Measurements from ENCODE around the gene ITGA5.
A peak's percentile ranks its signal among the peaks of the same experiment; 100 is the strongest.

Gene ITGA5

DNA sequence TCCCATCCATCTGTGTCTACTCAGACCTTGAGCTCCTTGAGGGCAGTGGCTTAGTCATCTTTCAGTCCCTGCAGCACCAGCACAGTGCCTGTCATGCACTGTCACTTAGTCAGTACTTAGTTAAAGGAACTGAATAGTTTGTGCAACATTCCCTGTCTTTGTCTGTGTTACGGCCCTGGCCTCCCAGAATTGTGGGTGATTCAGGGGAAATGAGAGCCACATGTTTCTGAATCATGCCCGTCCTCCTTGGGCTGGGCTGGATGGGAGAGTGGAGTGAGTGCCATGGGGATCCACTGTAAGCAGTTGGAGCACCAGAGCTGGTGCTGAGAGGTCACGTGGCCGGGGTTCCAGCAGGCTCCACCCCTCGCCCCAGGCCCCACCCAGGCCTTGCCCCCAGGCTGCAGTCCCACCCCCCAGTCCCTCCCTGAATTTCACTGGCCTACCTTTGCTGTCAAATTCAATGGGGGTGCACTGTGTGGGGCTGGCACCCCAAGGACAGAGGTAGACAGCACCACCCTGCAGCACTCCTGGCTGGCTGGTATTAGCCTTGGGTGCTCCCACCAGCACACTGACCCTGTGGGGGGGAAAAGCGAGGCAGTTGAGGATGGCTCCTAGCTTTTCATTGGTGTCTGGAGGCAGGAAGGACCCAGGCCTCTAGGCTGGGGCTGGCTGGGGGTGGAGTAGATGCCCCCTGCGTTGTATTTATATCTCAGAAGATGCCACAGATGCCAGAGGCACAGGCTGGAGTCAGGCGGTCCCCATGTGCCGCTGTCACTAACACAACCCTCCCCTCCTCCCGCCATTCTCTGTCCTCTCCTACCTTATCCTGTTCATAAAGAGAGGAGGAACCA, 7.5 kb downstream of the ITGA5 start:
- DNase-seq (ENCODE audit: low spot score), result no peak

DNA sequence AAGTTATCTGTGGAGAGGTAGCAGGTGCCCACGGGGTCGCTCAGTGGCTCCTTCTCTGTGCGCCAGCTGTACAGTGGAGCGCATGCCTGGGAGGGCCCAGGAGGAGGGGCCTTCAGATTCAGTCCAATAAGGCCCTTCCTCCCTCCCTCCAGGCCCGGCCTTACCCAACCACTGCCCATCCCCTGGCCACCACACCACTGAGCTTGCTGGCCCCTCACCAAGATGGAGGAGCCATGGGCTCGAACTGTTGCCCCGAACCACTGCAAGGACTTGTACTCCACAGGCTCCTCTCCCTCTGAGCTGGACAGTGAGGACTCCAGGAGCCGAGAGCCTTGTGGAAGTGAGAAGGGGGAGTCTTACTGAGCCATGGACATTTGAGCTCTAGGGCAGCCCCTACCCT, 9.8 kb downstream of the ITGA5 start:
- no peak for DNase-seq (ENCODE audit: low spot score)

DNA sequence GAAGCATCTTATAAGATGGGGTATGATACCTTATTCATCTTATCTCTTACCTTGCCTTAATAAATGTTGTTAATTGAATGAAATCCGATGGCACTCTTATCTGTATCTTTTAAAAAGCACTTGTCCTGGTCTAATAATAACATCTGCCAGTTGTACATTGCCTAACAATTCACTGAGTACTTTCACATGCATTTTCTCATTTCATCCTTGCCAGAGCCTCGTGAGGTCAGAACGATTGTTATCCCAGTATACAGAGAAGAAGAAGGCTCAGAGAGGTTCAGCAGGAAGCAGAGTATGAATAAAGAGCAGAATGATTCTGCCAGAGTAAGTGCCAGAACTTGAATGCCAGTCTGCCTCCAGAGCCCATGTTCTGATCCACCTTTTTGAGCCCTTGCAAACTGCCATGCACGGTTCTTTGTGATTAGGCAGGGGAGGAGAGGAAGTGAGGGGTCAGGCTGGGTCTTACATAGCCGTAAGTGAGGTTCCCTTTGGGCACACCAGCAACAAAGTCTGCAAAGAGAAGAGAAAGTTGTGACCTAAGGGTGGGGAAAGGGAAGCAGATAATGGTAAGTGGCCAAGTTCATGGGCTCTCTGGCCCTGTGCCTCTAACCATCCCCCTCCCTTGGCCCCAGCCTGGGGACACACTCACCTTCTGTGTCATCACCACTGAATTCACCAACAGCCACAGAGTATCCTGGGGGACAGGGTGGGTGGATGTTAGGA, 11.7 kb downstream of the ITGA5 start:
- DNase-seq (ENCODE audit: low spot score), result no peak

DNA sequence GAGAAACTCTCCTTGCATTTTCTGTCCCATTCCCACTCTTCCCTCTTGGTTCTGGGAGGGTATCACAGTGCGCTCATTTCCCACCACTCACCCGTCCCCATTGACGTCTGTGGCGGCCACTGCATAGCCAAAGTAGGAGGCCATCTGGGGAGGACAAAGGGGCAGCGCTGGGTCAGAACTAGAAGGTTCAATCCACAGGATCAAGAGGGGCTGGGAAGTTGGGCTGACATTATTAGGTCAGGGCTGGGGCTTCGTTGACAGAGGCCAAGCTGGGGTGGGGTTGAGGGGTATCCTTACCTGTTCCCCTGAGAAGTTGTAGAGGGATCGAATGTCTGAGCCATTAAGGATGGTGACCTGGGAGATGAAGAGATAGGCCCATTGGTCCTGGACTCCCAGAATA, 13.5 kb downstream of the ITGA5 start:
- DNase-seq (ENCODE audit: low spot score), result no peak

DNA sequence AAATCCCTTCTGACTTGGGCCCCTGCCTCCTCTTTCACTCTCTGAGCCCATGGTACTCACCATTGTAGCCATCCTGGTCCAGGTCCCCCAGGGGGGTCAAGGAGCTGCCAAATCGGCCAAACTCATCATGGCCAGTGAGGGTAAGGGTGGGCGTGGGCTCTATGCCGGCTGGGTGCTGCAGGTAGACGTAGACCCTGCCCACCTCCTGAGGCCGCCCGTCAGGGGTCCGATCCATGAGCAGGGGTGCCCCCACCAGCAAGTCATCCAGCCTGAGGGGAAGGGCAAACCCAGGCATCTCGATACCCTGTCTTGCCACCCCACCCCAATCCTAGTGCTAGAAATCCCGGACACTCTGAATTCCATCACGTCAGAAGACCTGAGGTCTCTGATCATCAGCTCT, 14.0 kb downstream of the ITGA5 start:
- no peak for DNase-seq (ENCODE audit: low spot score)

- peak; percentile 36 for DNase-seq (ENCODE audit: low spot score)
These were observed 14.7 kb downstream of the ITGA5 start for GRCh38 chr12:54404061-54405004.

- DNase-seq (ENCODE audit: low spot score), result no peak
These were observed 17.9 kb downstream of the ITGA5 start for GRCh38 chr12:54401119-54401518.

GRCh38 chr12:54398995-54399793, 19.9 kb downstream of the ITGA5 start:
- peak; percentile 73 for DNase-seq (ENCODE audit: low spot score)

- DNase-seq (ENCODE audit: low spot score), result no peak
These were observed 20.8 kb downstream of the ITGA5 start for GRCh38 chr12:54398218-54398617.

DNA sequence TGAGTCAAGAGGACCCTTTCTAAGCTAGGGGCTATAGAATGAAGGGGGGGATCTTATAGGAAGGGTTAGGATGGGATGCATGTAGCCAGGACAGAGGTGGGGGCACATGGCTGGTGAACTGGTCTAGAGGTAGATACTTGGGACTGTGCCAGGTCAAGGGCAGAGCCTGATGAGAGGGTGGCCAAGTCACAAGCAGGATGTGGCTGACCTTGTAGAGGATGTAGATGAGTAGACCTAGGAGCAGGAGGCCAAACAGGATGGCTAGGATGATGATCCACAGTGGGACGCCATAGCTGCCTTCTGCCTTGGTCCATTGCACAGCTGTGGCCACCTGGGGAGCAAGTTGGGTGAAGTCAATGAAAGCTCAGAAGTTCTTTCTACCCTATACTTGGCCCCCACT, 21.9 kb downstream of the ITGA5 start:
- no peak for DNase-seq (ENCODE audit: low spot score)

- DNase-seq (ENCODE audit: low spot score), result no peak
These were observed 23.5 kb downstream of the ITGA5 start for GRCh38 chr12:54395545-54395944.

- no peak for DNase-seq (ENCODE audit: low spot score)
These were observed 24.1 kb downstream of the ITGA5 start for GRCh38 chr12:54394986-54395385.

GRCh38 chr12:54394281-54394719, 24.8 kb downstream of the ITGA5 start:
- DNase-seq (ENCODE audit: low spot score), result peak; percentile 59

- DNase-seq (ENCODE audit: low spot score), result no peak
These were observed 25.3 kb downstream of the ITGA5 start for GRCh38 chr12:54393743-54394142.

DNA sequence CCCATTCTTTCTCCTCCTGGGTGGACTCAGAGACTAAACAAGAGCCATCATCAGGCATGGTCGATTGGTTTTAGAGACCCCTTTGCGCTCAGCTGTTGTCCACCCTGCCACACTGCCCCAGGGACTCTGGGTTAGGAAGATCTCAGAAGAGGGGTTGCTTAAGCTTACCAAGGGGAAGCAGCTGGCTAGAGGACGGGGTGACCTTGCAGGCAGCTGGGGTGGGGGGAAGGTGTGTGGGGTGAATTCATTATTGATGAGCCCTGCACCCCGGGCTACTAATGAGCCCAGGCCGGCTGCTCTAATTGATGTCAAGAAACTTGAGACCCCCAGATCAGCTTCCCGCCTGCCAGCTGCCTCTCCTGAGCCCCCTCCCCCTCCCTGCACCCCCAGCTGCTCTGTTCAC, 25.9 kb downstream of the ITGA5 start:
- no peak for DNase-seq (ENCODE audit: low spot score)

DNA sequence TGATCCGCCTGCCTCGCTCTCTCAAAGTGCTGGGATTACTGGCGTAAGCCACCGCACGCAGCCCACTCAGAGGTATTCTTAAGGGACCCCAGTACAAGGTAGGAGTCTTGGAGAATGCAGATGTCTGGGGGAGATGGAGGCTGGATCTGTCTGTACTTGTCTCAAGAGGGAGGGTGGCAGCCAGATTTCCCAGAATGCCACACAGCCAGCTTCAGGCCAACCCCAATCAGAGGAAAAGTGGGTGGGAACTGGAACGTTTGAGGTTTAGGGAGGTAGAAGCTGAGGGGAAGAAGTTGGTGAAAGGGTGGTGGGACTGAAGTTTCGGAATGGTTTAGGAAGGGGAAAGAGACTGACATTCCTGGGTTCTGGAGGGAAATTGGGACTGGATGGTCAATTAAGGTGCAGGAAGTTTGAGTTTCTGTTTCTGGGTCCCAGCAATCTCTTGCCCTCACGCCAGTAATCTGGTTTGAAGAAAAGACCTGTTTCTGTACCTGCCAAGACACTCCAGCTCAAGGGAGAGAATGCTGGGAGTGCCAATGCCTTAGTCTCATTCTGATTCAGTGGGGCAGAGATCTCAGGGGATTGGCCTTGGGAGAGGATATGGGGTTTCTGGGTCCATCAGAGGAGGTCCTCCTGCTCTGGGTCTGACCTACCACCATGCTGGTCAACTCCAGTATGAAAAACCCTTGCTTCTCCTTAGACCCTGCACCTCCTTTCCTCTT, 26.4 kb downstream of the ITGA5 start:
- no peak for DNase-seq (ENCODE audit: low spot score)

DNA sequence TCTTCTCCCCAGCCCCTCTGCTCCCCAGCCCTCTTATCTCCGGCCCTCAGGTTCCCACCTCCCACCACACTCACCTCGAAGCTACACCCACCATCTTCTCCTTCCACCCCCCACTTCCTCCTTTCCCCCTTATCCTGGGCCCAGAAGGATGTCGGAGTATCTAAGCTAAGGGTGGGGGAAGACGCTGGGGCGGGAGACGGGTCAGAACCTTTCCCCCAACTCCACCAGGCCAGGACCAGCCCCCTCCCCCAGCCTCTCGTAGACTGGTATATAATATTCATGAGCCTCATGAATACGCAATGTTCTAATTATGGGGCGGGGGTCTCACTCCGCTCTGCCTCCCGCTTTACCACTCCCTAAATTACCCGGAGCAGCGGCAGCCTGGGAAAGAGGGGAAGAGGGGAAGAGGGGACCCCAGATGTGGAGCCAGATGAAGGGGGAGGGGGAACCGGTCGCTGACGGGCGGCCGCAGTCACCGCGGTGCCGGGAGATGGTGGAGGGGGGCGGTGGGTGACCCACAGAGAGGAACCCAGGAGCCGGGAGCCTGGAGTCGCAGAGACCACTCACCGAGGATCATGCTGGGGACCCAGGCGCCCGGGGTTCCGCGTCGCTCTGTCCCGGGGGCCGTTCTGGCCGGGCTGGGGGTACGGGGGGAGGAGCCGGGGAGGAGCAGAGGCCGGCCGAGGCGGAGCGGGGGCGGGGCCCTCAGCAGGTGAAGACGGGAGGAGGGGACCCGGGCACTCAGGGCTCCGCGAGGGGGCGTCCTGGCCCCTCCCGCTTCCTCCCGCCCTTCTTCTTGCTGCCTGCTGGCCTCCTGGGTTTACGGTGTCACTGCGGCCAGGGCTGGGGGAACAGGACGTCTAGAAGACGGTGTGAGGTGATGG, 28.2 kb downstream of the ITGA5 start:
- DNase-seq (ENCODE audit: low spot score), result no peak

DNA sequence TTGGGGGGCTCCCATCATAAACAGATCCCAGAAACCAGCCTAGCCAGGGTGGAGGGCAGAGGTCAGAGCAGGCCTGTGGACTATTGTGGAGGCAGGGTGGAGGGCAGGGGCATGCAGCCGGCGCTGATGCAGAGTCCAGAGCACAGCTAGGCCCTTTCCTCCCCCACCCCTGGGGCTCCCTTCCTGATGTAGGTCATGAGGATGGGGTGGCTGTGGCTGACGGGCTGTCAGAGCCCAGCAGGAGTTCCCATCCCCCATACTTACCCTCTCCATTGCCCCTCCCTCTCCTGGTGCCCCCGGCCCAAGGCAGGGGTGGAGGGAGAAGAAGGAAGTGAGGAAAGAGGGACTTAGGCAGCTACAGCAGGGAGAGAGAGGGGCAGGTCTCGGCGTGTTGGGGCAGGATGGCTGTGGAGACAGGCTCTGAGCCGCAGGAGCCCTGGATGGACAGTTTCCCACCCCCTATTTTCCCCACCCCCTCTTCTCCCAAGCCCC, 28.8 kb downstream of the ITGA5 start:
- DNase-seq (ENCODE audit: low spot score), result no peak

GRCh38 chr12:54389607-54390175, 29.4 kb downstream of the ITGA5 start:
- no peak for DNase-seq (ENCODE audit: low spot score)
